PC-9 (cell line): ENCODE data around the gene CASR. TPM values are rescaled to one million over a fixed set of nuclear protein-coding genes. Genes with fewer than 3 reads are reported as not detected.

ENCODE experiments used
- BruUV-seq: library from RNA; stranded (reverse); fragments of 400-500 nt; replicated peaks from 2 replicates; lab custom pipeline; 2021; lab: Mats Ljungman, UMichigan
- CTCF ChIA-PET: fragments of 300-600 bp; sonication (Branson Sonifier 250); formaldehyde crosslinking; loops from one replicate; lab custom pipeline; 2022; ENCODE audit warnings: antibody characterized with exemption; lab: Charles Lee
- POLR2A ChIA-PET: fragments of 300-600 bp; sonication (Branson Sonifier 250); formaldehyde crosslinking; loops from one replicate; lab custom pipeline; 2022; ENCODE audit warnings: antibody characterized with exemption; ENCODE audit not compliant: unreplicated experiment; lab: Charles Lee
- DNase-seq, 2 experiments: peaks; one replicate each; pipeline versions ENCODE4 v3.0.0 to v3.0.0-alpha.2; 2015 to 2022; ENCODE audit warnings: mixed read lengths in 1 of 2
- H2AFZ ChIP-seq: fragments of 200-600 bp; sonication (generic); 2 replicates; pipeline ENCODE4 v1.8.1; 2017; ENCODE audit warnings: antibody characterized with exemption
- H3F3A ChIP-seq: fragments of 200-600 bp; sonication (generic); 2 replicates; pipeline ENCODE4 v1.8.1; 2017; ENCODE audit warnings: antibody characterized with exemption, mild to moderate bottlenecking, low read depth; ENCODE audit not compliant: insufficient read depth
- H3K27ac ChIP-seq: fragments of 200-600 bp; sonication (generic); 2 replicates; pipeline ENCODE4 v1.6.1; 2016; ENCODE audit warnings: mixed run types
- H3K27me3 ChIP-seq: fragments of 200-600 bp; sonication (generic); 2 replicates; pipeline ENCODE4 v1.6.1; 2016; ENCODE audit warnings: low read depth, mixed run types; ENCODE audit not compliant: insufficient read depth
- H3K36me3 ChIP-seq: fragments of 200-600 bp; sonication (generic); 2 replicates; pipeline ENCODE4 v1.6.1; 2016; ENCODE audit warnings: low read depth, mixed run types
- H3K4me1 ChIP-seq: fragments of 200-600 bp; sonication (generic); replicated peaks from 2 replicates; pipeline ENCODE4 v1.6.1; 2016; ENCODE audit warnings: mixed run types; ENCODE audit not compliant: insufficient read depth
- H3K4me2 ChIP-seq: fragments of 200-600 bp; sonication (generic); 2 replicates; pipeline ENCODE4 v1.6.1; 2017; ENCODE audit warnings: mixed run types
- H3K4me3 ChIP-seq: fragments of 200-600 bp; sonication (generic); 2 replicates; pipeline ENCODE4 v1.6.1; 2016; ENCODE audit warnings: mixed run types
- H3K79me2 ChIP-seq: fragments of 200-600 bp; sonication (generic); 2 replicates; pipeline ENCODE4 v1.6.1; 2017; ENCODE audit warnings: low read depth, mixed run types
- H3K9me2 ChIP-seq: fragments of 200-600 bp; sonication (generic); 2 replicates; pipeline ENCODE4 v1.8.1; 2017; ENCODE audit warnings: mild to moderate bottlenecking; ENCODE audit not compliant: insufficient read depth
- H3K9me3 ChIP-seq: fragments of 200-600 bp; sonication (generic); 2 replicates; pipeline ENCODE4 v1.8.1; 2016; ENCODE audit warnings: low read depth; ENCODE audit not compliant: insufficient read depth
- H4K20me1 ChIP-seq: fragments of 200-600 bp; sonication (generic); 2 replicates; pipeline ENCODE4 v1.8.1; 2017; ENCODE audit not compliant: insufficient read depth
- EZH2 ChIP-seq: fragments of 200-600 bp; sonication (generic); IDR thresholded peaks from 2 replicates; pipeline ENCODE4 v1.8.0; 2017; ENCODE audit warnings: antibody characterized with exemption, low read depth
- intact Hi-C: fragments of 100-400 bp; cut with micrococcal nuclease; formaldehyde crosslinking; loops from one replicate; pipeline ENCODE4 v1.10.0; 2022; ENCODE audit not compliant: unreplicated experiment
- total RNA-seq: library from RNA; stranded (reverse); gene quantifications from 2 replicates; pipeline ENCODE4 v1.2.3, GENCODE V29; 2021
- TF ChIP-seq, protein P1 (sequence below): fragments of 200-600 bp; sonication (generic); conservative IDR thresholded peaks from 2 replicates; pipeline ENCODE4 v1.6.1; 2017; ENCODE audit warnings: mixed run types, antibody characterized with exemption, mild to moderate bottlenecking, moderate library complexity

Gene CASR
- total RNA-seq, 1 experiment from 2014 or later = not detected

DNA sequence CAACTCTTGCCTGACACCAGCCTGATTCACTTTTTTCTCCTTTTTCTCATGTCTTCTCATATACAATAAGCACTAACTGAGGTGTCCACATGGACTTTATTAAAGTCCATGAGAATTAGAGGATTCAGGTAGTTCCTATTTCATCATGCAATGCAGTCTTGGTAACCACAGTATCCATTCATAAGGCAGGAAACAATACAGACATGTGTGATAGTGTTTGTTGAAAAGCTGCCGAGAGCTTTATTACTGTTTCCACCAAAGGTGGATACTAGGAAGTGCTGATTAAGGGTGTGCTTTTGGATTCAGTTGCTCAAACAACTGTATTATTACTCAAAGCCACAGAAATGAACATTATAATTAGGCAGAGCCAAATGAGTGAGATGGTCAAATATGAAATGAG is 5.3 kb downstream of the CASR start:
- H3K4me2 ChIP-seq = no peak overlapping the region
- H3K4me3 ChIP-seq = no peak overlapping the region
- intact Hi-C loops = no loop called here
- ChIA-PET POLR2A (no interaction called here), CTCF (no interaction called here)
- H3K36me3 ChIP-seq = no peaks in the 10 kb centered on the region
- no peaks in the 10 kb centered on the region for H3F3A ChIP-seq
- H3K9me2 ChIP-seq = no peaks in the 10 kb centered on the region
- H4K20me1 ChIP-seq = no peaks in the 10 kb centered on the region
- no peak overlapping the region for H3K27ac ChIP-seq
- no peaks in the 10 kb centered on the region for H3K79me2 ChIP-seq
- TF ChIP-seq, protein P1, sequence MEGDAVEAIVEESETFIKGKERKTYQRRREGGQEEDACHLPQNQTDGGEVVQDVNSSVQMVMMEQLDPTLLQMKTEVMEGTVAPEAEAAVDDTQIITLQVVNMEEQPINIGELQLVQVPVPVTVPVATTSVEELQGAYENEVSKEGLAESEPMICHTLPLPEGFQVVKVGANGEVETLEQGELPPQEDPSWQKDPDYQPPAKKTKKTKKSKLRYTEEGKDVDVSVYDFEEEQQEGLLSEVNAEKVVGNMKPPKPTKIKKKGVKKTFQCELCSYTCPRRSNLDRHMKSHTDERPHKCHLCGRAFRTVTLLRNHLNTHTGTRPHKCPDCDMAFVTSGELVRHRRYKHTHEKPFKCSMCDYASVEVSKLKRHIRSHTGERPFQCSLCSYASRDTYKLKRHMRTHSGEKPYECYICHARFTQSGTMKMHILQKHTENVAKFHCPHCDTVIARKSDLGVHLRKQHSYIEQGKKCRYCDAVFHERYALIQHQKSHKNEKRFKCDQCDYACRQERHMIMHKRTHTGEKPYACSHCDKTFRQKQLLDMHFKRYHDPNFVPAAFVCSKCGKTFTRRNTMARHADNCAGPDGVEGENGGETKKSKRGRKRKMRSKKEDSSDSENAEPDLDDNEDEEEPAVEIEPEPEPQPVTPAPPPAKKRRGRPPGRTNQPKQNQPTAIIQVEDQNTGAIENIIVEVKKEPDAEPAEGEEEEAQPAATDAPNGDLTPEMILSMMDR = no peak
- no peak for TF ChIP-seq EZH2
- no peak for DNase-seq
- no peaks in the 10 kb centered on the region for H3K9me3 ChIP-seq
- no peaks in the 10 kb centered on the region for H3K4me1 ChIP-seq
- peaks cover 16% of the 10 kb centered on the region; the same call in 1 of the 2 replicates for H3K27me3 ChIP-seq
- no peak overlapping the region for H2AFZ ChIP-seq
- no TSS peak for BruUV-seq

DNA sequence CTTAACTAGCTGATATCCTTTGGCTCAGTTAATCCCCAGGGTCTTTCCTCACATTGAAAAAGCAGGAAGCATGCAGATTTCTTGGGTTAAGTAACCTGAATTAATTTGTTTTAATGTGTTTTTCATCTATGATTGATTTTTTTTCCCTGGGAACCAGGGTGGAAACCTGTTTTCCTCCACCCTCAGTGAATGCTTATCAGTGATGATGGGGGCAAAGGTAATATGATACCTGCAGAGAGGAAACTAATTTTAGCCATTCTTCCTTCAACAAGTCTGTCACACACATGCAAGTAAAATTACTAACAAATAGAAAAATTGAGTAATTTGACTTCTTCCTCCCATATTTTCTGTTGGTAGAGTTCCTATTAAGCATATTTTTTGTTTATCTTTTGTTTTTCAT is 5.9 kb downstream of the CASR start:
- Histone ChIP-seq H3K4me3 (no peak overlapping the region), H3F3A (no peaks in the 10 kb centered on the region), H3K36me3 (no peaks in the 10 kb centered on the region), H3K79me2 (no peaks in the 10 kb centered on the region), H3K4me2 (no peak overlapping the region), H3K27me3 (peaks cover 16% of the 10 kb centered on the region; the same call in 1 of the 2 replicates), H4K20me1 (no peaks in the 10 kb centered on the region), H3K4me1 (no peaks in the 10 kb centered on the region), H3K9me2 (no peaks in the 10 kb centered on the region), H3K27ac (no peak overlapping the region), H3K9me3 (no peaks in the 10 kb centered on the region), H2AFZ (no peak overlapping the region)
- intact Hi-C loops = no loop called here
- CTCF ChIA-PET = no interaction called here
- DNase-seq = no peak
- no peak for TF ChIP-seq EZH2
- TF ChIP-seq, protein P1 = no peak
- no TSS peak for BruUV-seq
- POLR2A ChIA-PET = no interaction called here

DNA sequence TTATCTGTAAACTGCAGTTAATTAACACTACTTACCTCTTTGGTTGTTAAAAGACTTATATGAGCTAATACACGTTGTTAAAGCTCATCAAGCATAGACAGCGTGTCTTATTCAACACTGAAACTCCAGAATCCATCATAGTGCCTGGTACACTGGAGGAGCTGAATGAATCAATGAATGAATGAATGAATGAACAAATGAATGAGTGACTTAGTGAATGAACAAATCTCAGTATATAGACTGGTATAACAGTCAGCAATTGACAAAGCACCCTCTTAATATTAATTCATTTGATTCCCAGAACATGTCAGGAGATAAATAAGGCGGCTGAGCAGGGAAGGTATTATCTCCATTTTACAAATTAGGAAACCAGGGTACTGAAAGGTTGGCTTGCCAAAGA is 7.1 kb downstream of the CASR start:
- Histone ChIP-seq H4K20me1 (no peaks in the 10 kb centered on the region), H3K27ac (no peak overlapping the region), H3K4me1 (no peaks in the 10 kb centered on the region), H3K4me3 (no peak overlapping the region), H2AFZ (no peak overlapping the region), H3K79me2 (no peaks in the 10 kb centered on the region), H3K36me3 (no peaks in the 10 kb centered on the region), H3K9me2 (no peaks in the 10 kb centered on the region), H3K4me2 (no peak overlapping the region), H3K9me3 (no peaks in the 10 kb centered on the region), H3F3A (no peaks in the 10 kb centered on the region), H3K27me3 (peaks cover 16% of the 10 kb centered on the region; the same call in 1 of the 2 replicates)
- ChIA-PET CTCF (no interaction called here), POLR2A (interaction anchor here (0.6 kb wide), 1 partner anchor 948 kb away, joined by 5 read pairs; no protein-coding TSS in a partner anchor)
- no peak for DNase-seq
- intact Hi-C loops = no loop called here
- TF ChIP-seq, protein P1 = no peak
- TF ChIP-seq EZH2 = no peak
- BruUV-seq = no TSS peak
